ENCODE measurements around the gene SEPTIN1.

The SEPTIN1 gene

DNA sequence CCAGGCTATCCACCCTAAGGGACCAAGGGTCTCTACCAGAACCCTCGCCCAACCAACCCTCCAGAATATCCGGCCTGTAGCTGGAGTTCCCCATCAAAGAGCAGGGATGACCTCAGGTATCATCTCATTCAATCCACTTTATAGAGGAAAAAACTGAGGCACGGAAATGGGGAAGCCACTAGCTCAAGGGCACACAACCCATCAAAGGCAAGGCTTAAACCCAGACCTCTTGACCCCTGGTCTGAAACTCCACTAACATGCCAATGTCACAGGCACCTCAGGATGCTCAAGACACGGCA lies 13.6 kb downstream of the SEPTIN1 start:
- H3K4me3 ChIP-seq (ENCODE audit: low read length), result peak overlapping the region; percentile 51
- no peak for DNase-seq (ENCODE audit: low read depth)
- no peak for TF ChIP-seq CTCF (IDR thresholded peaks at IDR 0.05; ENCODE audit: insufficient read depth, low read depth, low read length, missing control alignments)

GRCh38 chr16:30368122-30368791 lies 14.1 kb downstream of the SEPTIN1 start:
- TF ChIP-seq CTCF (IDR thresholded peaks at IDR 0.05; ENCODE audit: insufficient read depth, low read depth, low read length, missing control alignments), result no peak
- peak; percentile 71 for DNase-seq (ENCODE audit: low read depth)
- peak overlapping the region; percentile 51 for H3K4me3 ChIP-seq (ENCODE audit: low read length)

GRCh38 chr16:30367349-30368009 lies 14.9 kb downstream of the SEPTIN1 start:
- no peak for DNase-seq (ENCODE audit: low read depth)
- peak overlapping the region; percentile 51 for H3K4me3 ChIP-seq (ENCODE audit: low read length)
- TF ChIP-seq CTCF (IDR thresholded peaks at IDR 0.05; ENCODE audit: insufficient read depth, low read depth, low read length, missing control alignments), result no peak

GRCh38 chr16:30366511-30366910 lies 15.8 kb downstream of the SEPTIN1 start:
- DNase-seq (ENCODE audit: low read depth), result peak; percentile 69
- no peak overlapping the region for H3K4me3 ChIP-seq (ENCODE audit: low read length)
- TF ChIP-seq CTCF (IDR thresholded peaks at IDR 0.05; ENCODE audit: insufficient read depth, low read depth, low read length, missing control alignments), result no peak

DNA sequence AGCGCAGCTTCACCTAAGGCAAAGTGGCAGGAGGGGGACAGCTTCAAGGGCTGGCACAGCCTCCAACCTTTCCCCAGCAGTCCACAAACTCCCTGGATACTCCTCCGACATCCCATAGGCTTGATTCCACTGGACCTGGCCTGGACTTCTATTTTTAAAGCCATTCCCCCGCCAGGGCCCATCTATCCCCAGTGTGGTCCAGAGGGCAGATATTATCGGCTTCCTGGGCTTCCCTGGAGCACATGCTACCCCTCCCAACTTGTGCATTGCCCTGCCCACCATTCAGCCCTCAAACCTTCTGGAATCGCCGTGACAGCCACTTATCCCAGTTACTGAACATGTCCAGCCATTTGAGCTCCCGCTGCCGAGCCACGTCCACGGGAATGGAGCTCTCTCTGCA lies 17.2 kb downstream of the SEPTIN1 start:
- TF ChIP-seq CTCF (IDR thresholded peaks at IDR 0.05; ENCODE audit: insufficient read depth, low read depth, low read length, missing control alignments), result no peak
- H3K4me3 ChIP-seq (ENCODE audit: low read length), result no peak overlapping the region
- no peak for DNase-seq (ENCODE audit: low read depth)

GRCh38 chr16:30361180-30361579 lies 21.2 kb downstream of the SEPTIN1 start:
- no peak for TF ChIP-seq CTCF (IDR thresholded peaks at IDR 0.05; ENCODE audit: insufficient read depth, low read depth, low read length, missing control alignments)
- DNase-seq (ENCODE audit: low read depth), result no peak
- H3K4me3 ChIP-seq (ENCODE audit: low read length), result no peak overlapping the region

- no peak overlapping the region for H3K4me3 ChIP-seq (ENCODE audit: low read length)
- no peak for DNase-seq (ENCODE audit: low read depth)
- no peak for TF ChIP-seq CTCF (IDR thresholded peaks at IDR 0.05; ENCODE audit: insufficient read depth, low read depth, low read length, missing control alignments)
Observed at GRCh38 chr16:30359871-30360170, 22.5 kb downstream of the SEPTIN1 start.
